GM18951 (cell line): Measurements from ENCODE around the gene UBALD2.
A peak's percentile ranks its signal among the peaks of the same experiment; 100 is the strongest.
"Not testable (repeated sequence)": the region's sequence is repeated elsewhere in the genome, so short reads cannot be mapped to it uniquely, and the experiment has no call there.

ENCODE experiments used
- POLR2A ChIP-seq: IDR thresholded peaks from 4 replicates; pipeline ENCODE4 v1.6.1; 2011; ENCODE audit warnings: mild to moderate bottlenecking; ENCODE audit not compliant: insufficient read length, insufficient read depth; ENCODE audit errors: extremely low read depth
- in situ Hi-C: fragments of 300-500 bp; cut with MboI; formaldehyde crosslinking; loops from one replicate; pipeline ENCODE4 v1.12.0; 2022; ENCODE audit warnings: low sequenced_read_pairs, mixed read lengths, inconsistent platforms; ENCODE audit not compliant: unreplicated experiment

The UBALD2 gene

GRCh38 chr17:76238847-76239537 lies 26.2 kb upstream of the UBALD2 start:
- no peak for TF ChIP-seq POLR2A
- in situ Hi-C loops, result no loop called here

- TF ChIP-seq POLR2A, result no peak
- in situ Hi-C loops, result no loop called here
Measured at GRCh38 chr17:76239538-76240274, 25.4 kb upstream of the UBALD2 start.

- in situ Hi-C loops, result no loop called here
Measured at GRCh38 chr17:76240461-76241203, 24.5 kb upstream of the UBALD2 start, which contains the start of gene RNF157. TSS of gene RNF157 (minus strand) at chr17:76240493. CDS start at chr17:76240240, 253 bp downstream.

GRCh38 chr17:76241204-76241538 lies 24.0 kb upstream of the UBALD2 start:
- in situ Hi-C loops, result no loop called here
- no peak for TF ChIP-seq POLR2A

More at GRCh38 chr17:76240461-76241203, 24.5 kb upstream of the UBALD2 start, which contains the start of gene RNF157:
- peak; percentile 49 for TF ChIP-seq POLR2A

GRCh38 chr17:76241691-76242255 lies 23.4 kb upstream of the UBALD2 start:
- no peak for TF ChIP-seq POLR2A
- in situ Hi-C loops, result no loop called here

GRCh38 chr17:76243826-76244679 lies 21.1 kb upstream of the UBALD2 start:
- no peak for TF ChIP-seq POLR2A
- in situ Hi-C loops, result no loop called here

GRCh38 chr17:76244721-76245120 lies 20.4 kb upstream of the UBALD2 start:
- in situ Hi-C loops, result not testable (repeated sequence)

GRCh38 chr17:76246080-76247066 lies 18.8 kb upstream of the UBALD2 start:
- in situ Hi-C loops, result no loop called here
- peak; percentile 56 for TF ChIP-seq POLR2A

GRCh38 chr17:76247304-76247703 lies 17.8 kb upstream of the UBALD2 start:
- in situ Hi-C loops, result no loop called here
- no peak for TF ChIP-seq POLR2A

GRCh38 chr17:76248013-76248782 lies 16.9 kb upstream of the UBALD2 start:
- in situ Hi-C loops, result no loop called here
- TF ChIP-seq POLR2A, result no peak

GRCh38 chr17:76250141-76250540 lies 15.0 kb upstream of the UBALD2 start:
- in situ Hi-C loops, result no loop called here
- TF ChIP-seq POLR2A, result no peak
